ENCODE data around the gene FAM187B.

The FAM187B gene

GRCh38 chr19:35271546-35271945 lies 43.0 kb upstream of the FAM187B start:
- no peak for DNase-seq (ENCODE audit: low read depth)
- TF ChIP-seq CTCF (IDR thresholded peaks at IDR 0.05; ENCODE audit: low read depth, low read length, missing control alignments) = no peak
- no peak overlapping the region for H3K4me3 ChIP-seq (ENCODE audit: low read depth, low read length)

DNA sequence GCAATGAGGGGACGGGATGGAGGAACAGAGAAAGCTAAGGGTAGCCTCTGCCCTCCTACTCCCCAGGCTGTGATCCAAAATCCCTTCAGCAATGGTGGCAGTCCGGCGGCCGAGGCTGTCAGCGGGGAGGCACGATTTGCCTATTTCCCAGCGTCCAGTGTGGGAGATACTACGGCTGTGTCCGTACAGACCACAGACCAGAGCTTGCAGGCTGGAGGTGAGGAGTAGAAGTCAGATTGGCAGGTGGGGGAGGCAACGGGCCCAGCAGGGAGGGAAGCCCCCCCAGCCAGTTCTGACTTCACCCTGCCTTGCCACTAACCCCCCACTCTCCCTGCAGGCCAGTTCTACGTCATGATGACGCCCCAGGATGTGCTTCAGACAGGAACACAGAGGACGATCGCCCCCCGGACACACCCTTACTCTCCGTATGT lies 41.9 kb upstream of the FAM187B start:
- DNase-seq (ENCODE audit: low read depth) = no peak
- no peak for TF ChIP-seq CTCF (IDR thresholded peaks at IDR 0.05; ENCODE audit: low read depth, low read length, missing control alignments)
- H3K4me3 ChIP-seq (ENCODE audit: low read depth, low read length) = no peak overlapping the region; the same call in 1 of the 2 replicates

GRCh38 chr19:35269438-35270117 lies 41.0 kb upstream of the FAM187B start:
- peak overlapping the region; percentile 77 for H3K4me3 ChIP-seq (ENCODE audit: low read depth, low read length)
- peak; percentile 64 for DNase-seq (ENCODE audit: low read depth)
- peak; percentile 66 for TF ChIP-seq CTCF (IDR thresholded peaks at IDR 0.05; ENCODE audit: low read depth, low read length, missing control alignments)

DNA sequence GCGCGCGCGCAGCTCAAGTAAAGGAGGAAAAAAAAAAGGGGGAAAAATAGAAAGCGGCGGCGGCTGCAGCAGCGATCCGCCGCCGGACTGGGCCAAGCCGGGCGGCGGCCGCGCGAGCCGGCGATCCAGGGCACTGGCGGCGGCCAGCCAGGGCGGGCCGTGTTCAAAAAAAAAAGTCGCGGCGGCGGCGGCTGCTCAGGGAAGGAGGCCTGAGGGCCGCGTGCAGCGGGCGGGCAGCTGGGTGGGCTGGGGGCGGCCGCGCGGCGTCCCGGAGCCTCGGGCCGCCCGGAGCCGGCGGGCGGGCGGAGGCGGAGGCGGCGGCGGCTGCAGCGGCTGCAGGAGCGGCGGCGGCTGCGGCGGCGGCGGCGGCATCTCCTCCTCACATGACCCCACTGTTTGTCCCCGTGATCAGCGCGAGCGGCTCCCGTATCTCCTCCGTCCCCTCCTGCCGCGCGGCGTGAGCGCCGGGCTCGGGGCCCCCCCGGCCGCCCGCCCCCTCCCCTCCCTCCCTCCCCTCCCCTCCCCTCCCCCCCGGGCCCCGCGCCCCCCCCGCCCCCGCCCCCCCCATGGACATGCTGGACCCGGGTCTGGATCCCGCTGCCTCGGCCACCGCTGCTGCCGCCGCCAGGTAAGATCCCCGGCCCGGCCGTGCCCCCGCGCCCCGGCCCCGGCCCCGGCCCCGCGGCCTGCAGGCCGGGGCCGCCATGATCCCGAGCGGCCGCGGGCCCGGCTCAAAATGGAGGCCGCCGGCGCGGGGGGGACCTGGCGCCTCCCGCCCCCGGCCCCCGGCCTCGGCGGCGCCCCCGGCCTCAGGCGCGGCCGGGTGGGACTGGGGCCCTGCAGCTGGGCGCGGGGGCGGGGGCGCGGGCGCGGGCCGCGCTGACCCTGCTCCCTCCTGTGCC lies 40.2 kb upstream of the FAM187B start, which contains the start of gene USF2:
TSS of gene USF2 (plus strand) at position 427 of the 902 bp plus-strand sequence. CDS start at position 567, 140 bp downstream.
- TF ChIP-seq CTCF (IDR thresholded peaks at IDR 0.05; ENCODE audit: low read depth, low read length, missing control alignments) = no peak
- peak within 1 kb of the TSS; percentile 87 for H3K4me3 ChIP-seq (ENCODE audit: low read depth, low read length)
- DNase-seq (ENCODE audit: low read depth) = no peak

GRCh38 chr19:35267818-35268535 lies 39.4 kb upstream of the FAM187B start:
- peak overlapping the region; percentile 87 for H3K4me3 ChIP-seq (ENCODE audit: low read depth, low read length)
- DNase-seq (ENCODE audit: low read depth) = no peak
- no peak for TF ChIP-seq CTCF (IDR thresholded peaks at IDR 0.05; ENCODE audit: low read depth, low read length, missing control alignments)

- DNase-seq (ENCODE audit: low read depth) = no peak
- no peak for TF ChIP-seq CTCF (IDR thresholded peaks at IDR 0.05; ENCODE audit: low read depth, low read length, missing control alignments)
- H3K4me3 ChIP-seq (ENCODE audit: low read depth, low read length) = peak overlapping the region; percentile 87
Observed at GRCh38 chr19:35267353-35267817, 38.8 kb upstream of the FAM187B start.
